Inflammatory macrophage (primary cell): ENCODE measurements around the gene HS3ST6.
"Not testable (repeated sequence)": the region's sequence is repeated elsewhere in the genome, so short reads cannot be mapped to it uniquely, and the experiment has no call there.

Experiments used
- DNase-seq, 2 donors: peaks; one replicate each; pipeline ENCODE4 v3.0.0-alpha.2; 2020 to 2022

Gene HS3ST6

DNA sequence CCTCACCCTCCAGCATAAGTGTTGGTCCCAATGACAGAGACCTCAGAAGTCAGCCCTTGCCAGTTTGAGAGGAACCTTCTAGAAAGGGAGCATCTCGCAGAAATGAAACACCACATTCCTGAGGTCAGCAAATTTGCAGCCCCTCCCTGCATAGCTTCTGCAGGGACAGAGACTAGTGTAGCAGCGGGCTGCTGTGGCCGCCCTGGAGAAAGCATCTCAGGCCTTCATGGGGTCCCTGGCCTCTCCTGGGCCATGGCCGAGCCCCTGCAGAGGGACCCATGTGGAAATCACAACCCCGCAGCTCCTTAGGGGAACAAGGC, 11.4 kb downstream of the HS3ST6 start:
- DNase-seq: no peak

DNA sequence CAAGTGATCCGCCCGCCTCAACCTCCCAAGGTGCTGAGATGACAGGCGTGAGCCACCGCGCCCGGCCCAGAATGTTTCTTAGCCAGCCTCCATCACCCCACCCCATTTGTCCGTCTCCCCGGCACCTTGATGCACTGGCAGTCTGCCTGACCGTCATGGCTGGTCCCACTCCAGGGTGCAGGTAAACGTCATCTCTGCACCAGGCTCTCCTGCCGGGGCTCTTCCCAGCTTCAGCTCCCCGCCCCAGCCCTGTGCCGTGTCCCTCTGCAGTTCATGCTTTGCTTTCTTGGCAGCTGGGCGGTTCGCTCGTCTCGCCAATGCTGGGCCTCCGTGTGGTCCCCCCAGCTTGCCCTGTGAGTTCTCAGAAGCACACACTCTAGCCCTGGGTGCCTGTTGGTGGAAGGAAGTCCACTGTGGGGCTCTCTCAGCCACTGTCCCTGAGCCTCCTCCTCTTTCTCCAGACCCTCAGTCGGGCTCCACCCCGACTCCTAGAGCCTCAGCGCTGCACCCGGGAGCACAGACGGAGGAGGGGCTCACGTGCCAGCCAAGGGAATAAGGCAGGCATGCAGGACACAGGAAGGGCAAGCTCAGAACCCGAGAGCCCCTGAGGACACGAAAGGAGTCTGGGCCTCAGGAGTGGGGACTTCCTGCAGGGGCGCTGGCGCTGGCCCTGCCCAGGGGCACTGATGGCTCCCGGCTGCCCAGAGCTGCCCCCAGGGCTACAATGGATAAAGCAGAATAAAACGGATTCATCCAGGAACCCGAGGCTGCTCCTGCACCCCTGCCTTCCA, 12.0 kb downstream of the HS3ST6 start:
- no peak for DNase-seq

DNA sequence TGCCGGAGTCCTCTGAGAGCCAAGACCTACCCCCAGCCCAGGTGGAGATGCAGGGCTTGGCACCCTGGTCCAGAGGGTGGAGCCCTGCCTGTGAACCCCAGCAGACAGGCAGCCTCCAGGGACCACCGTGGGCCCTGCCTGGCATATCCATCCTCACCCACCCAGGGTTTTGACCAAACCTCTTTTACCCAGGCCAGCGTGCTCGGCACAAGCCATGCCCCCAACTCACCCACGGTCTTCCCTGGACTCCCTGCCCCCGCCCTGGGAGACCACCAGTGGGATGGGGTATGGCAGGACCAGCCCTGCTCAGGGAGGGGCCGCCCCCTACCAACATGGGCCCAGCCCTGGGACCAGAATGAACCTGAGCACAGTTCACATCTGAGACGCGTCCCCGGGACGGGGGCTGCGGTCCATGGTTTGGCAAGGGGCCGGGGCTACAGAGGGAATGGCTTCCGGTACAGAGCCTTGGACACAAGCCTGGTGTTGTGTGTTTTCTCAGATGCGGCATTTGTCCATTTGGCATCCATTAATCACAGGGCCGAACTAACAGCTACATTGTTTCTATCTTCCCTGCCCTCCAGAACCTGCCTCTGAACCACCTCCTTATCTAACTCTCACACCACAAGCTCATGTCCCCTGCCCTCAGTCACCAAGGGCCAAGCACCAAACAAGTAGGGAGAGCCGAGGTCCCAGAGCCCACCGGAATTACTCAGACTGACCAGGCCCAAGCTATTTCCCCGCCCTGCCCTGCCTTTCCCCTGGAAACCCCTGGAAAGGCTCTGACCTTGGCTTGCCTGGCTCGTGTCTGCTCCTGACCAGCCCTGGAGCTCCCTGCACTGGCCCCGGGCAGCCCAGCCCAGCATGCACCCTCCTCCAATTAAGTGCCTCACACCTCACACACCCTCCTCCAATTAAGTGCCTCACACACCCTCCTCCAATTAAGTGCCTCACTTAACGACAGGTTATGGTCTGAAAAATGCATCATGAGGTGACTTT, 14.1 kb downstream of the HS3ST6 start:
- no peak for DNase-seq

DNA sequence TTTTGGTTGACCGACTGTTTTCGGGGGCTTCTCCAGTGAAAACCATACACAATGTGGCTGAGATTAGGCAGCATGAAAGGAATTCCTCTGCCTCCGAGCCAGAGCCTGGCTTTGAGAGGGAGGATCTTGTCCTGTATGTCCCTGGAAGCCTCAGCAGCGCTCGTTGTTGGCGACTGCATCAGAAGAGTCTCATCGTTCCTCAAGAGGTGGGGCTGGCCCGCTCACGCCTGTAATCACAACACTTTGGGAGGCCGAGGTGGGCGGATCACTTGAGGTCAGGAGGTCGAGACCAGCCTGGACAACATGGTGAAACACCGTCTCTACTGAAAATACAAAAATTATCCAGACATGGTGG, 15.0 kb downstream of the HS3ST6 start:
- DNase-seq: no peak

DNA sequence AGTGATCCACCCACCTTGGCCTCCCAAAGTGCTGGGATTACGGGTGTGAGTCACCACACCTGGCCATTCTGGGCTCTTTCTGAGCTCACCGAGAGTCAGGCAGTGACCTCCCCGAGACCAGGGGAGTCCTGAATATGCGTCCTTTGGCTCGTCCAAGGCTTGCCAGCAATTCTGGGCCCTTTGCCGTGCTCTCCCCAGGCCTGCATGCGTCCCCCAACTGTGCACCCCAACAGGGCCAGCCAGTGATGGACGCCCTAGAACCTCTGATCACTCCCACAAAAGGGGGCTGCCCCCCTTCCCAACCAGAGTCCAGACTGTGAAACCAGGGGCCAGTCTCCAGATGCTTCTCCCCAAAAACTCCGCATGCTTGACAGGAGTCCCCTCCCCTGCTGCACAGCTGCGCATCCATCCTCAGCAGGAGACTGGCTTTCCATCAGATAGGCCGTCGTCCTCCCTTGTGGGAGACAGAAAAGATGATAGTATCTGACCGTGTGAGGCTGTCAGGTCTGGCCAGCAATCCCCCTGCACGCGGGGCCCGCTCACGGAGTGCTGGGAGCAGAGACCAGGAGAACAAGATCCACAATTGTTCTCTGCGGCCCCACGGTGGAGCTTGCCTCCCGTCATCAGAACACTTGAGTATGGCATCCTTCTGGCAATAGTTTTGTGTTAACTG, 15.5 kb downstream of the HS3ST6 start:
- no peak for DNase-seq

DNA sequence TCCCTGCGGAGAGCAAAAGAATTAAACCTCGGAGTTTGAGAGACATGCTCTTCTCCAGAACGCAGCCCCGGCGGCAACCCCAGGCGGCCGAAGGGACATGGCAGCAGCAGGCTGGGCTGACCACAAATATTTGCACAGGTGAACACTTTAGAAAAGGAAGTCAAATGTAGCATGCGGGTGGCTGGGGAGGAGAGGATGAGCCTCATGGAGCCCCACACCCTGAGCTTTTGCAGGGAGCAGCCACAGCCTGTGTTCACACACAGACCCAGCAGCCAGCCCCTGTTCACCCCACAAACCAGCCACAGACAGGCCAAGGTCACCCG, 17.8 kb downstream of the HS3ST6 start:
- no peak for DNase-seq

DNA sequence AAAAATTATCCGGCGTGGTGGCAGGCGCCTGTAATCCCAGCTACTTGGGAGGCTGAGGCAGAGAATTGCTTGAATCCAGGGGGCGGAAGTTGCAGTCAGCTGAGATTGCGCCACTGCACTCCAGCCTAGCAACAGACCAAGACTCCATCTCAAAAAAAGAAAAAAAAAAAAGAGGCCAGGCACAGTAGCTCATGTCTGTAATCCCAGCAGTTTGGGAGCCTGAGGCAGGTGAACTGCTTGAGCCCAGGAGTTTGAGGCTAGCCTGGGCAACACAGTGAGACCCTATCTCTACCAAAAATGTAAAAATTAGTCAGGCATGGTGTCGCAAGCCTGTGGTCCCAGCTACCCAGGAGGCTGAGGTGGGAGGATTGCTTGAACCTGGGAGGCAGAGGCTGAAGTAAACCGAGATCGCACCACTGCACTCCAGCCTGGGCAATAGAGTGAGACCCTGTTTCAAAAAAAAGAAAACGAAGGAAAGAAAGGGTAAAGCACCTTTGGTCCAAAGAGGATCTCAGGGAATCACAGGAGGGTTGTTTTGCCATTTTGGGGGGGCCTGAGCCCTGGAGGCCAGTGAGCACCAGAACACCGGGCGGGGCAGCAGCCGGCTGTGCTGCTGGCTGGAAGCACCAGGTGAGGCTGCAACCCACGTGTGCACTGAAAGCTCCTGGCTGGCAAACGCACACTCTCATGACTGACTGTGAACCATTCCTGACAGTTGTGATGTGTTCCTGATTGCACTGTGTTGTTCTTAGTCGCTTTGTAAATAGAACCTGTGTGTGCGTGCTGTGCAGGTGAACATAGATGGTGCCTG, 18.4 kb downstream of the HS3ST6 start:
- DNase-seq: no peak

DNA sequence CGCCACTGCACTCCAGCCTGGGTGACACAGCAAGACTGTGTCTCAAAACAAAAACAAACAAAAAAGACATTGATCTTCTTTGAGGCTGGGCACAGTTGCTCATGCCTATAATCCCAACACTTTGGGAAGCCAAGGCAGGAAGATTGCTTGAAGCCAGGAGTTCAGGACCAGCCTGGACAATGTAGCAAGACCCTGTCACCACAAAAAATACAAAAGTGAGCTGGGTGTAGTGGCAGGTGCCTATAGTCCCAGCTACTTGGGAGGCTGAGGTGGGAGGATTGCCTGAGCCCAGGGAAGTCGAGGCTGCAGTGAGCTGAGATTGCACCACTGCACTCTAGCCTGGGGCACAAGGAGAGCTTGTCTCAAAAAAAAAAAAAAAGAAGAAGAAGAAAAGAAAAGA, 20.5 kb downstream of the HS3ST6 start:
- DNase-seq: not testable (repeated sequence)

DNA sequence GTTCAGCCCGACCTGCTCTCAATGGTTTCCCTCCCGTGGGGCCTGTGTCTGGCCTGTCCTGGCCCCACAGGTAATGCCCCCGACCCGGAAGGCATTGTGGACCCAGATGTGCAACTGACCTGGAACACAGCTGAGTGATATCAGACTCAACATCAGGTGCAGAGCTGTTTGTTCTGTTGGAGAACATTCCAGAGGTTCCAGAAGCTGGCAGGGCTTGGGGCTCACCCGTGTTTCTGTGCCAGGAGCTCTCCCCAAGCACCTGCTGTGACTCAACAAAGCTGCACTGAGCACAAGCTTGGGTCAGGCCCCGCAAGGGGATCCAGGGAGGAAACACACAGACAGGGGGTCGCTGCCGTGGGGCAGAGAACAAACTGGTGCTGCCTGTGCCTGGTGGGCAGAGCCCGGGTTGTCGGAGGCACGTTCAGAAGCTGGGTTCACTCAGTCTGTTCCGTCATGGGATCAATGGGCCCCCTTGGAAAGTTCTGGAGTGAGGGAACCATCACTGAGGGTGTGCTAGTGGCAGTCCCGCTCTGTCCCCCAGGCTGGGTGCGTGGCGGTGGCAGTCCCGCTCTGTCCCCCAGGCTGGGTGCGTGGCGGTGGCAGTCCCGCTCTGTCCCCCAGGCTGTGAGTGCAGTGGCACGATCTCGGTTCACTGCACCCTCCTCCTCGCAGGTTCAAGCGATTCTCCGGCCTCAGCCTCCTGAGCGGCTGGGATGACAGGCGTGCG, 22.1 kb downstream of the HS3ST6 start:
- DNase-seq: no peak

DNA sequence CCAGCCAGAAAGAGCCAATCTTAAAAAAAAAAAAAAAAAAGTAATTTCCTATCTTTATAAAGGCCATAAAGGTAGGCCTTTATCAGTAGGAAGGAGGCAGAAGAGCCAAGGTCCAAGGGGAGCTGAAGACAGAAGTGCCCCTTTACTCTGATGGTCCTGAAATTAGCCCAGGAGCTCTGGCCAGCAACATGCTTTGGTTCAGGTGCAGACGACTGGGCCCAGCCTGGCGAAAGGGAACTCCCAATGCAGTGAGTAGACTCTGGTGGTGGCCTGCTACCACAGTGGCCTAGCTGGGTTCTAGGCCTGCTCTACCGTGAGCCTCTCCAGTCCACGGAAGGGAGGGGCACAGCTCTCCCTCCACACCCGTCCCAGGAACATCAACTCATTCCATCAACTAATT, 23.1 kb downstream of the HS3ST6 start:
- no peak for DNase-seq

DNA sequence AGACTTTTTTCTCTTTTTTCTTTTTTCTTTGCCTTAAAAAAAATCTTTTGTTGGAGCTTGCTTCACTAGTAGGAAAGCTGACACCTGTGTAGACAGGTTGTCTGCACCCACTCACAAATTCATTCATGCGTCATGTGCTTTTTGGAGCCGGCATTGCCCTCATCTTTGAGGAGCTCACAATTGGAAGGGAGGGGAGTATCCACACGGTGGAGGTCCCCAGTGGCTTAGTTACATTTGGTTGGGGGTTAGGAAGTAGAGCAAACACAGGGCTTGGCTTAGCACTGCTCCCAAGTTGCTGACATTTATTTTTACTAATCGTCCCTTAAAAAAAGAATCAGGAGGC, 27.5 kb downstream of the HS3ST6 start:
- DNase-seq: no peak

DNA sequence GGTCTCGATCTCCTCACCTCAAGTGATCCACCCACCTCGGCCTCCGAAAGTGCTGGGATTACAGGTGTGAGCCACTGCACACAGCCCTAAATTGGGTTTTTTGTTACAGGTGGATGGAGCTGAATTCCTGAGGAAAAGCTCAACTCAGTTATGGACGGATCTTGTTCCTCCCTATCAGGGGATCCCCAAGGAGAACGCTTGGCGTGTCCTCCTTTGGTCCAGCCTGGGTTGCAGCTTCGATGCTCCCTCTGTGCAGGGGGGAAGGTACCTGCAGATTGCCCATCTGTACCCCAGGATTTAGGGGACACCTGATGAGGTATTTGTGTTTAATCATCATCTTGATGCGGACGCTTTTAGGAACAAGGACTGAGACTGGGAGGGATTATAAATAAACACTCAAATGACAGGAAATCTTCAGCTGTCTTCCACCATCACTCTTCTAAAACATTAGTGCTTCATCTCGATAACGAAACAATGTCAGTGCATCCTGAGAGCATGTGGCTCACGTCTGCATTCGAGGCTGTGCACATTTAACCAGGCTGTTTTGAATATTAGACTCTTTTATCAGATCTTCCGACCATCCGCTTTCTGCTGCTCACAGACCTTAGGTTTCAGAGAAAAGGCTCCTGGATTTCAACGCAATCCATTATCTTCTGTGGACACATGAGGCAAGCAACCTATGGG, 28.0 kb downstream of the HS3ST6 start:
- no peak for DNase-seq

DNA sequence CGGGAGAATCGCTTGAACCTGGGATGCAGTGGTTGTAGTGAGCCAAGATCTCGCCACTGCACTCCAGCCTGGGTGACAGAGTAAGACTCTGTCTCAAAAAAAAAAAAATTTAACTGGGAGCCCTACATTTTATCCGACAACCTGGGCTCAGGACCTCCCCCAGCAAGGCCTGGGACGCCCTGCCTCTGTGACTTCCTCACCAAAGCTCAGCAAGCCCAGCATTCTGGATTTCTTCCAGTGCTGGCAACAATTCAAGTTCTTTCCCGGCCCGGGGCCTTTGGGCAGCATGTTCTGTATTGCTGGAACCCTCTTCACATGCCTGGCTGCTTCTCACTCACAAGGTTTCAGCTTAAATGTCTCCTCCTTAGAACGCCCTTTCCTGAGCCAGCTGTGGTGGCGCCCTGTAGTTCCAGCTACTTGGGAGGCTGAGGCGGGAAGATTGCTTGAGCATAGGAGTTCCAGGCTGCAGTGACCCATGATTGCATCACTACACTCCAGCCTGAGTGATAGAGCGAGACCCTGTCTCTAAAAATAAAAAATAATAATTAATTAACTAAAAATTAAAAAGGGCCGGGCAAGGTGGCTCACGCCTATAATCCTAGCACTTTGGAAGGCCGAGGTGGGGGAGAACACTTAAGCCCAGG, 30.4 kb downstream of the HS3ST6 start:
- no peak for DNase-seq

DNA sequence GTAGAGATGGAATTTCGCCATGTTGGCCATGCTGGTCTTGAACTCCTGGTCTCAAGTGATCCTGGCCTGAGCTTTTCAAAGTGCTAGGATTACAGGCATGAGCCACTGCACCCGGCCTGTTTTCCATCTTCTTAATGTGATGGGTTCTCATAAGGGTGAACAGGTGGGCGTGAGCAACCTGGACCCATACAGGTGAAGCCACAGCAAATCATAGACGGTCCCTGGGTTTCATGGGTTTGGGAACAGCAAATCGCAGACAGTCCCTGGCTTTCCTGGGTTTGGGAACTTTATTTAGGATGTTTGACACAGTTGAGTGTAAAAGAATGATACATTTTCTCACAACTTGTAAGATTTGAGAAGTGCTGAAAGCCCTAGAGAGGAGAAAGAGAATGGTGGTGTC, 33.3 kb downstream of the HS3ST6 start:
- no peak for DNase-seq

DNA sequence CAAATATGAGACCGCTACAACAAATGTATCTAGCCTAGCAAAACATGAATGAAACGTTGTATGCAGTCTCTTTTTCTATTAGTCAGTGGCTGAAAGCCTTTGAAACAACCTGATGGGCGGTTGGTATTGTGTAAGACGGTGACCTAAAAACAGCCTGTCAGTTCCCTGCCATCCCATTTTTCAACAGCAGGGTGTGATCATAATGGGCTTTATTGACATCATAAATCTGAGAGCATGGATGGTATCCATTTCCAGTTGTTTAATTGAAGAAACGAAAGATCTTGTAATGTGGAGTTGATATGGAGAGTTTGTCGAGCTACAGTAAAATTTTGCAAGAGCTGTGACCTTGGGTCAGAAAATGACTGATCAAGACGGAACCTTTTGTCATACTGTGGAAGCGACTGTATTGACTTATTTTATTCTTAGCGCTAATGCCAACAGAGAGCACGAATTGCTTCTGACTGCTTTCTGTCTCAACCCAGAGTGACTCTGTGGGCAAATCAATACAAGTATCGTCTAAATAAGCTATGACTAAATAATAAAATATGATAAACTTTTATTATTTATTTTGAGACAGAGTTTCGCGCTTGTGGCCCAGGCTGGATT, 34.0 kb downstream of the HS3ST6 start:
- peak; percentile 69 to 75 for DNase-seq

DNA sequence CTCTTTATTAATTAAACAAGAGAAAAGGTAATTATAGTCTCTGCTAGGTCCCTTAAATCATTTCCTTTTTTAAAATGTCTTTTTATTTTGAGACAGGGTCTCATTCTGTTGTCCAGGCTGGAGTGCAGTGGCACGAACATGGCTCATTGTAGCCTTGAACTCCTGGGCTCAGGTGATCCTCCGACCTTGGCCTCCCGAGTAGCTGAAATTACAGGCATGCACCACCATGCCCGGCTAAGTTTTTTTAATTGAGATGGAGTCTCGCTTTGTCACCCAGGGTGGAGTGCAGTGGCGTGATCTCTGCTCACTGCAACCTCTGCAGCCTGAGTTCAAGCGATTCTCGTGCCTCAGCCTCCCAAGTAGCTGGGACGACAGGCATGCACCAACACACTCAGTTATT, 37.0 kb downstream of the HS3ST6 start:
- not testable (repeated sequence) for DNase-seq

DNA sequence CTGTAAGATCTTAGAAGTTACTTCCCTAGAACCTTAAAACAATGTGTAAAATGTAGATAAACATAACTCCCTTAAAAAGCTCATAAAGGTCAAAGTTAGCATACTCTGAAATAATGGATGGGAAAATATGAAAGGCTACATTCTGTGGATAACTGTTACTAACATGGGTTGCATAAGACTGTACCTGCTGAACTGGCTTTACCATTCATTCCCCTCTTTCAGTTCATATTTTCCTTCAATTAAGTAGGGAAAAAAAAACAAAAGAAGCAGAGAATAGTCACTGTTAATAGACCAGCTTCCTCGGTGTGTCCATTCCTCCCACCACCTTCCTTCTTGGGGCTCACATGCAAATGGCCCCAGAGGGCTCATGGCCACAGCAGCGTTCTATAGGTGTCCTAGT, 38.7 kb downstream of the HS3ST6 start:
- no peak for DNase-seq

DNA sequence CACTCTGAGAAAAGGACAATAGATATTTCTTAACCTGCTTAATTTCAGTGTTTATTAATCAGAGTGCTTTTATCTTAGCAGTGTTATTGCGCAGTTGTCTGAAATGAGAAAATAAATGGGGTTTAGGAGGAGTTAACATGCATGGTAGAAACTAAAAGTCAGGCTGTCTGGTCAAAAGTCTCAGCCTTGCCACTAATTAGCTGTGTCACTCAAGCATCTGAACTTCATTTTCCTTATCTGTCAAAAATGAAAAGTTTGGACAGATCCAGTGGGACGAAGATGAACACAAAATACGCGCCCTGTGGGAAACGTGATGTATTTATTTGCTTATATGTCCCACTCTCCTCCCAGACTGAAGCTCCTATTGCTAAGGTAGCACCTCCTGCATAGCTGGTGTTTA, 40.0 kb downstream of the HS3ST6 start:
- DNase-seq: no peak

DNA sequence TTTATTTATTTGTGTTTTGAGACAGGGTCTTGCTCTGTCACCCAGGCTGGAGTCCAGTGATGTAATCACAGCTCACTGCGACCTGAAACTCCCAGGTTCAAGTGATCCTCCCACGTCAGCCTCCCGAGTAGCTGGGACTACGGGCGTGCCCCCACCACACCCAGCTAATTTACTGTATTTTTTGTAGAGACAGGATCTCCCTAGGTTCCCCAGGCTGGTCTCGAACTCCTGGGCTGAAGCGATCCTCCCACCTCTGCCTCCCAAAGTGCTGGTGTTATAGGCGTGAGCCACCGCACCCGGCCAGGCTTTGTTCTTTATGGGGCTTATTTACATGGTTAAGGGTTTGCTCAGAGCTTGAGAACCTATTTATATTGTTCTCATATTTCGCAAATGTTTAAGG, 40.4 kb downstream of the HS3ST6 start:
- DNase-seq: no peak

DNA sequence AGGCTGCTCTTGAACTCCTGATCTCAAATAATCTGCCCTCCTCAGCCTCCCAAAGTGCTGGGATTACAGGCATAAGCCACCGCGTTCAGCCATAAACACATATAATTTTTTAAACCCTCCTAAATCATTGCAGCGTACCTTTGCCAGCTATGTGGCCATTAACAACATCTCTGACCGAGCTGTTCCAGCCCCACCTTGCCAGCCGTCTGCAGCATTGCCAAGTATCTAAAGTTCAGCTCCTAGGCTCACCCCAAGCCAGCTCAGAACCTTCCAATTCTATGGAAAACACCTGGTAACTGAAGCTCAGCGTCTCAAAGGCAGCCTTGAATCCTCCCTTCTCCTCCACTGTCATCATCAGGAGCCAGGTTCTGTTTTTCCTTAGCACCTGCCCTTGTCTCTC, 41.1 kb downstream of the HS3ST6 start:
- DNase-seq: no peak

DNA sequence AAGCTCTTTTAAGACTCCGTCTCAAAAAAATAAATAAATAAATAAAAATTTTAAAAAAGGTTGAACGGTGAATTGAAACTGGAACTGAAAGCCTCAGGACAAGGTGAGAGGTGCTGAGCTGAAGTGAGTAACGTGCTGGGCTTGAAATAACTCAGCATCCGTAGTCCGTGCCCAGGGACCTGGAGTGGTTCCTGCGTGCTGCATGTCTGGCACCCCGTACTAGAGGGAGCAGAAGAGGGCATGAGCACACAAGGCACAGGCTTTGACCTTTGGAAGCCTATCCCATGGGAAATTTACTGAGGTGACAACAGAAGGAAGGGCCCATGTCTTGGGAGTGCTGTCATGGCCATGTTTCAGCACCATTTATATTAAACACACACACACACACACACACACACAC, 41.7 kb downstream of the HS3ST6 start:
- DNase-seq: no peak
